GM21717 (cell line): Measurements from ENCODE around the gene RNH1.

Experiments
- ATAC-seq: cut with Tn5 transposase; IDR thresholded peaks from one replicate; pipeline ENCODE4 v1.9.1; 2021; ENCODE audit warnings: mild to moderate bottlenecking, moderate library complexity; ENCODE audit not compliant: unreplicated experiment

Gene RNH1

DNA sequence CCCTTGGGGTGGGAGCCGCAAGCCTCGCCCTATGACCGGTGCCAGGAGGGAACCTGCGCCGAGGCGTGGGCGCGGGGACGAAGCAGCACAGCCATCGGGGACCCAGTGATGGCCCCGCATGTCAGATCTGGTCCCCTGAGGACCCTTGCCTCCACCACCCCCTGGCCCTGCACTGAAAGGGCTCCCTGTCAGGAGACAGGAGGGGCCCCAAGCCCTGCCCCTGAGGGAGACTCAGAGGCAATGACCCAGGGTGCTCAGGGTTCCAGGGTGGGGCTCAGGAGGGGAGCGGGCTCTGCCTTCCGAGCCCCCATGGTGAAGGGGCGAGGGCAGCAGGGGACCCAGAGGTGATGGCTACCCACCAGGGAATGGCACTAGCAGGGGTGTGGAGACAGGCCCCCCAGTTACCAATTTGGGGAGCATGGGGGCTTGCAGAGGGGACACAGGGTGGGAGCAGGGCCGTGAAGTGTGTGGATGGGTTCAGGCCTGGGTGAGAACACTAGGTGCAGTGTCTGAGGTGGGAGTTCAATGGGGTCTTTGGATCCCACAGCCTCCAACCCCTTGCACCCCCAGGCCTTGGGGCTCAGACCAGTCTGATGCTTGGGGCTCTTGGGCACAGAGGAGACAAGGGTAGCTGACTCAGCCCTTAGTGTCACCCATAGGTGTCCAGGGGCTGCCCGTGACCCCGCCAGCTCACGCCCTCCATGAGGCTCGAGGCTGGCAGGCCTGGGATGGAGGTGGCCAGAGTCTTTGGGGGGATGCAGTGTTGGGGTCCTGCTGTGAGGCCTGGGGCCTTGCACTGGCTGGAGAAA lies 30.8 kb upstream of the RNH1 start:
- ATAC-seq: no peak

DNA sequence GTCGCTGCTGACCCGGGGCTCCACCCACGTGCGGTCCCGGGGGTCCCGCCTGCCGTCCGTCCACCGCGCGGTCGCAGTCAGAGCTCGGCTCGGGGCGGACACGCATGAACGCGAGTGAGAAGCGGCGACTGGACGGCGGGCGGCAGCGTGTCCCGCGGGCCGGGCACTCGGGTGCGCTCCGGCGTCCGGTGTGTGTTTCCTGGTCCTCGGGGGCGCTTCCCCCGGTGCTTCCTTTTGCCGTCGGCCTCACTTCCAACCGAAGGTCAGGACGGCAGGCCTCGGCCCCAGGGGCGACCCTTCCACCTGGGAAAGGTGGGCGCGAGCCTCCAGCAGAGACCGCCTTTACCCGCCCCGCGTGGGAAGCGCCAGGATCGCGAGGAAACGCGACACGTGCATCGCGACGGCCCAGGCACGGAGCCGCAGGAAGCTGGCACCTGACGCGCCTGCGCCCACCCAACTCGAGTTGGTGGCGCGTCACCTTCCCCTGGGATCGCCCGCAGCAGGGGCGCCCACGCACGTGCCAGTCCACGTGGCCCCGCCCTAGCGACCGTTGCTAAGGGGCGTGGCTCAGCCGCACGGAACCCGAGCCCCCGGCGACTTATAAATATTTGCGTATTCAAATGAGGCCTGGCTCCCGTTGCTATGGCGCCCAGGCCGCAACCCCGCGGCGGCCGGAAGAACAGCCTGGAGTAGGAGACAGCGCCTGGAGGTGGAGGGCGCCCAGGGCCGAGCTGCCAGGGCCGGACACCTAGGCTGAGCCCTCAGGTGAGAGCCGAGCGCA lies 30.0 kb upstream of the RNH1 start, which contains the start of gene LRRC56:
Gene LRRC56 (plus strand): TSS at position 687 of the 781 bp plus-strand sequence. CDS start 3,158 bp downstream, outside the sequence.
- peak; percentile 44 for ATAC-seq

DNA sequence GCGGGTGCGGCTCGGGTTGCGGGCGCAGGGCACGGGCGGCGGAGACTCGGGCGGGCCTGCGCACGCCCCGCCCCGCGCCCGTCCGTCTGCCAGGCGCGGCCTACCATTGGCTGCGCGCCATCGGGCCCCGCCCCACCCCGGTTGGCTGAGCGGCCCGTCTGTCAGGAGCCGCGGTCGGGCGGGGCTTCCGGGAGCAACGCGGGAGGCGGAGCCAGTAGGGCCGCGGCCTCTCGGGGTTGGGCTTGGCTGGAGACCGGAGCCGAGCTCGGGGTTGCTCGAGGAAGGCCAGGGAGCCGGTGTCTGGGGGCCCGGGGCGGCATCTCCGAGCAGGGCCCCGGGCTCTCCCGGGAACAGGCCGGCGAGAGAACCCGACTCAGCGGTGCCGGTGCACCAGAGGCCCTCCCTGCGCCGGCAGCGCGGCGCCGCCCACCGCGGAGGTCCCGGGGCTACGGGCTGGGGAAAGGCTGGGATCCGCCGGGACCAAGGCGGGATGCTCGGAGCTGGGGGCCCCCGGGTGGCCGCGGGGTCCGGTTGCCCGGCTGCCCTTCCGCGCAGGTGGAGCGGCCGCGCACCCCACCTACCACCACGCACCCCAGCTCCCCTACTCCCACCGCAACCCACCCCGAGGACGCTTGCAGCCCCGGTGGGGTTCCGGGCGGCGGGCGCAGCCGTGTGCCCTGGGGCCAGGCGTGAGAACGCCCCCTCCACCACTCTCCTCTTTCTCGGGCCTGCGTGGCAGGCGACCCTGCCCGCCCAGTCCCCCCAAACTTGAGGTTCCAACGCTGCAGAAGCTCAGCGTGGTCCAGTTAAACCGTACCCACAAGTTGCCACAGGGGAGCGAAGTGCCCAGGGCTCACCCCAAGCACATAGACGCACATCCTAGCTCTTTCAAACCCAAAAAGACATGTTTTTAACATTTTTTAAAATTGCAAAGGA lies 28.7 kb upstream of the RNH1 start, which contains the start of gene HRAS:
Gene HRAS (minus strand): TSS at position 58 of the 936 bp plus-strand sequence.
- ATAC-seq: peak; percentile 61

DNA sequence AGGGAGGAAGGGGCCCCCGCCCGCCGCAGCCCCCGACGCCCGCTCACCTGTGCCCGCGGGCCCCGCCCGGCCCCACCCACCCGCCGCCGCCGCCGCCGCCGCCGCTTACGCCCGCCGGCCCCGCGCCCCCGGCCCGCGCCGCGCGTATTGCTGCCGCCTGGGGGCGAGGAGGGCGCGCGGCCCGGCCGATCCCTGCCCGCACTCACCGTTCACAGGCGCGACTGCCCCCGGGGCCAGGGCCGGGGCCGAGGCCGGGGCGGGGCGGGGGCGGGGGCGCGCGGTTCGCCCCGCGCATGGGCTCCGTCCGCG lies 28.1 kb upstream of the RNH1 start:
- ATAC-seq: peak; percentile 4

DNA sequence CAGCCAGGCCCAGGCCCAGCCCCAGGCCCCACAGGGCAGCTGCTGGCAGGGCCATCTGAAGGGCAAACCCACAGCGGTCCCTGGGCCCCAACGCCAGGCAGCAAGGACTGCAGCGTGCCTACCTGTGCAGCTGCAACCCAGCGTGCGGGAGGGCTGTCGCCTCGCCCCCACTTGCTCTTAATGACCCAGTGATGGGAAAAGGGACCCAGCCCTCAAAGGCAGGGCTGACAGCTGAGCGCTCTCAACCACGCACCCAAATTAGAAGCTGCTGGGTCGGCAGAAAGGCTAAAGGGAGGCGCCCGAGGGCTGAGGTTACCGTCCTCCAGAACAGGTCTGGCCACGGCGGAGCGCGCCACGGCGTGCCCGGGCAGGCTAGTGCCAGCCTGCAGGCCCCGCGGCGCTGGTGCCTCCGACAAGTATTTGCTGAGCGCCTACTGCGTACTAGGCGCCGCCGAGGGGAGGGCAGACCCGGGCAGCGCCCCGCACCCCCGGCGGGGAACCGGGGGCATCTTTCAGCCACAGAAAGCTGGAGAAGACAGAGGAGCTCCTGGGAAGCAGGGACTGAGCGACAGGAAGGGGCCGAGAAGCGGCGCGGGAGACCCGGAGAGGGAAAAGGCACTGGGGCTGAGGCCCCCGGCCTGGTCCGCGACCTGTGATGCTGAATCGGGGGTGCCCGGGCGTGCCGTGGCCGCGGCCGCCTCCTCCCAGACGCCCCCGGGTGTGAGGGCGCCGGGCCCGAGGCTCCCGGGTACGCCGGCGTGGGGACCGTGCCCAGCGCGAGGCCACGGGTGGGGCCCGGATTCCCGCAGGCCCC lies 27.6 kb upstream of the RNH1 start:
- no peak for ATAC-seq

DNA sequence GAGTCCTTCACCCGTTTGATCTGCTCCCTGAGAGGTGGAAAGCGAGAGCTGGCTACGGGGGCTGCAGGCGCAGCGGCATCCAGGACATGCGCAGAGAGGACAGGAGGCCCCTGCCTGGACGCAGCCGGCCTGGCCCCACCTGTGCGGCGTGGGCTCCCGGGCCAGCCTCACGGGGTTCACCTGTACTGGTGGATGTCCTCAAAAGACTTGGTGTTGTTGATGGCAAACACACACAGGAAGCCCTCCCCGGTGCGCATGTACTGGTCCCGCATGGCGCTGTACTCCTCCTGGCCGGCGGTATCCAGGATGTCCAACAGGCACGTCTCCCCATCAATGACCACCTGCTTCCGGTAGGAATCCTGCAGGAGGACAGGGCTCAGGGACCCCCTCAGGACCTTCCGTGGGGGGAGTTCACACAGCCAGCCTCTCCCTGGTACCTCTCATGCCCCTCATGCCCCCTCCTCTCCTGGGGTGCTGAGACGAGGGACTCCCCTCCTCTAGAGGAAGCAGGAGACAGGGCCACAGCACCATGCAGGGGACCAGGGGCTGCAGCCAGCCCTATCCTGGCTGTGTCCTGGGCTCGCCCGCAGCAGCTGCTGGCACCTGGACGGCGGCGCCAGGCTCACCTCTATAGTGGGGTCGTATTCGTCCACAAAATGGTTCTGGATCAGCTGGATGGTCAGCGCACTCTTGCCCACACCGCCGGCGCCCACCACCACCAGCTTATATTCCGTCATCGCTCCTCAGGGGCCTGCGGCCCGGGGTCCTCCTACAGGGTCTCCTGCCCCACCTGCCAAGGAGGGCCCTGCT lies 26.7 kb upstream of the RNH1 start:
- ATAC-seq: no peak

DNA sequence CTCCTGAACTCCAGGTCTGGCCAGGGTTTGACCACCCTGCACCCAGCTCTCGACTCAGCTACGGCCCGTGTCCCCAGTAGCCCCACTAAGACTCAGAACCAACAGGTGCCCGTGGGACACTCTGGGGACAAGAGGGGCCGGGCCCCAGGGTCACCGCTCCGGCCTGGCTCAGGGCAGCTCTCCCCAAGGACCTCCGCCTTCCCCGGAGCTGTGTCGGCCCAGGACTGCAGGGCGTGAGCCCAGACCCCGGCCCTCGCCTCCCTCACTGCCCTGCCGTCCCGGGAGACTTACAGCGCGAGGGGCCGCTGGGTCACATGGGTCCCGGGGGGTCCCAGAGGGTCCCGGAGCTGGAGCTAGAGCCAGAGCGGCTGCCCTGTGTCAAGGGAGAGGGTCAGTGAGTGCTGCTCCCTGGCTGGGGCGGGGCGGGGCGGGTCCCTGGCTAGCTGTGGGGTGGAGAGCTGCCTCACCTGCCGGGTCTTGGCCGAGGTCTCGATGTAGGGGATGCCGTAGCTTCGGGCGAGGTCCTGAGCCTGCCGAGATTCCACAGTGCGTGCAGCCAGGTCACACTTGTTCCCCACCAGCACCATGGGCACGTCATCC lies 26.0 kb upstream of the RNH1 start:
- ATAC-seq: no peak

DNA sequence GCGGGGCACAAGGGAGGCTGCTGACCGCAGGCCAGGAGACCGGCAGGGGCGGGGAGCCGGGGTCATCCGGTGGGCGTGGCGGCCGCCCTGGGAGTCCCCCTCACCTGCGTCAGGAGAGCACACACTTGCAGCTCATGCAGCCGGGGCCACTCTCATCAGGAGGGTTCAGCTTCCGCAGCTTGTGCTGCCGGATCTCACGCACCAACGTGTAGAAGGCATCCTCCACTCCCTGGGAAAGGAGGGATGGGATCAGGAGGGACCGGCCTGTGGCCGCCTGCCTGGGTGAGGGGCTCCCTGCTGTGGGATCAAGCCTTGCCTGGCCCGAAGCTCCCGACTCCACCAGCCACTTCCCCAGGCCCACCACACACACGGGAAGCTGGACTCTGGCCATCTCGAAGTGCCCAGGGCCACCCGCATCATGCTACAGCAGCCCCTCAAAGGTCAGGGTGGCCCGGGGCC lies 25.5 kb upstream of the RNH1 start:
- ATAC-seq: no peak

DNA sequence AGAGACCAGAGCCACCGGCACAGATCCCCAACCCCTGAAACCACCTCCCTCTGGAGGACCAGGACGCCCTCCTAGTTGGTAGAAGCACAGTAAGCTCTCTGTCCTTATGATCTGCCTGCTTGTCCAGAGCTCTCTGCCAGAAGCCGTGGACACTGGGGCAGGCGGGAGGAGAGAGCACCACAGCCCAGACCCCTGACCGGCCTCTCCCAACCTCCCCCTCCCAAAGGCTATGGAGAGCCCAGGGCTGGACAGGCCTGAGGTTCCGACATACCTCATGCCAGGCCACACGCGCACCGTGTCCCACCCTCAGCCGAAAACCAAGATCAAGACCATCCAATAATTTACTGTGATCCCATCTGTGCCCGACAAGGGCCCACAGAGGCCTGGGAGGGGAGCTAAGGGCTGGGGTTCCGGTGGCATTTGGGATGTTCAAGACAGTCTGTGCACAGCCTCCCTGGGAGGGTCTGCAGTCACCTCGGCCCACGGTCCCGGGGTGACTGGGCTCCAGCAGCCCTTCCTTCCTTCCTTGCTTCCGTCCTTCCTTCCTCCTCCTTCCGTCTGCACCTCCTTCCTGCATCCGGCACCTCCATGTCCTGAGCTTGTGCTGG lies 25.0 kb upstream of the RNH1 start:
- ATAC-seq: no peak

DNA sequence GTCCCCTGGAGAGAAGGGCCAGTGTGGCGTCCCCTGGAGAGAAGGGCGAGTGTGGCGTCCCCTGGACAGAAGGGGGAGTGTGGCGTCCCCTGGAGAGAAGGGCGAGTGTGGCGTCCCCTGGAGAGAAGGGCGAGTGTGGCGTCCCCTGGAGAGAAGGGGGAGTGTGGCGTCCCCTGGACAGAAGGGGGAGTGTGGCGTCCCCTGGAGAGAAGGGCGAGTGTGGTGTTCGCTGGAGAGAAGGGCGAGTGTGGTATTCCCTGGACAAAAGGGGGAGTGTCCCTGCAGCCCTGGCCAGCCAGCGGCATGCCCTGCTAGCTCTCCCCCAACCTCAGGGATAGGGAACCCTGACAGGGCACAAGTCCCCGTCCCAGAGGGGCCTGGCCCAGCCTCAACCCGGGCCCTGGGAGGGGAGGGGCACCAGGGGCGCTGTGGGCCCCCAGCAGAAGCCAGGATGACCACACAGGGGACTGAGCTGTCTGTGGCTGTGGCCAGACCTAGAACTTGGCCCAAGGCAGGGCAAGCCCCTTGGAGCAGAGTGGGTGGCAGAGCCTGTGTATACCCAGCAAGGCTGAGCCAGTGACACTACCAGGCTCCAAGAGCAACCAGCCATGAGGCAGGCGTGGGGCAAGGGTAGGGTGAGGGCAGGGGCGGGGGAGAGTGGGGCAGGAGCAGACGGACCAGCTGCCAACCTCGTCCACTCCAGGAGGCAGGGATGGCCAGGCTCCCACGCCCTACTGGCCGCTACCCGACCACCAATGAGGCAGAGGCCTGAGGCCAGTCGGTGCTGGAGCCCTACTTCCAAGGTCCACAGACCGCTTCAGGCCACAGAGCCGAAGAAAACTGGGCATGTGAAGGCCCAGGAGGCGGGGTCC lies 24.2 kb upstream of the RNH1 start:
- no peak for ATAC-seq

DNA sequence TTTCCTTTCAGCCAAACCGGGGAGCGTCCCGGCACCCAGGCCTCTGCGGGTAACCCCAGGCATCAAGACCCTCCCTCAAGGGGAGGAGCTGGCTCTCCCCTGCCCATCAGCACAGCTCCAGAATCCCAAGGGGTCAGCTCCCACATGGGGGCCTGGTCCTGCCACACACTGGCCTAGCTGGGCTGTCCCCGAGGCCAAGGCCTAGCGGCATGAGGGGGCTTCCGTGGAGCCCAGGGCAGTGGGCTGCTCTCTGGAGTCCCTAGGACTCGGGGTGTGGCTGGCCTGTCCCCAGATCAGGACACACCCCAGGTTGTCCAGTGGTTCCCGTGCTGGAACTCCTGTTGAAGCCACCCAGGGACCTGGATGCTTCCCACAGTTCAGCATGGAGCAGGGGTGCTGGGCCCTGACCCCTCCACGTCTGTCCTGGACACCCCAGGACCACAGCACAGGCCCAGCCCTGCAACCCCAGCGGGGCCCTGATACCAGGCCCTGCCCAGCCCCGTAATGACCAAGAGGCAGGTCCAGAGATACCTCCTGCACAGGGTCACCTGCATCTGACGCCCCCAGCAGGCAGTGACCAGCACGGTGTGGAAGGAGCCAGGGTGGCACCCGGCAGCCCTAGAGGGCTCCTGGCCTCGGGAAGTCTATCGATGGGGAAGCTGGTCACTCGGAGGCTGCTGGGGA lies 22.8 kb upstream of the RNH1 start:
- no peak for ATAC-seq

DNA sequence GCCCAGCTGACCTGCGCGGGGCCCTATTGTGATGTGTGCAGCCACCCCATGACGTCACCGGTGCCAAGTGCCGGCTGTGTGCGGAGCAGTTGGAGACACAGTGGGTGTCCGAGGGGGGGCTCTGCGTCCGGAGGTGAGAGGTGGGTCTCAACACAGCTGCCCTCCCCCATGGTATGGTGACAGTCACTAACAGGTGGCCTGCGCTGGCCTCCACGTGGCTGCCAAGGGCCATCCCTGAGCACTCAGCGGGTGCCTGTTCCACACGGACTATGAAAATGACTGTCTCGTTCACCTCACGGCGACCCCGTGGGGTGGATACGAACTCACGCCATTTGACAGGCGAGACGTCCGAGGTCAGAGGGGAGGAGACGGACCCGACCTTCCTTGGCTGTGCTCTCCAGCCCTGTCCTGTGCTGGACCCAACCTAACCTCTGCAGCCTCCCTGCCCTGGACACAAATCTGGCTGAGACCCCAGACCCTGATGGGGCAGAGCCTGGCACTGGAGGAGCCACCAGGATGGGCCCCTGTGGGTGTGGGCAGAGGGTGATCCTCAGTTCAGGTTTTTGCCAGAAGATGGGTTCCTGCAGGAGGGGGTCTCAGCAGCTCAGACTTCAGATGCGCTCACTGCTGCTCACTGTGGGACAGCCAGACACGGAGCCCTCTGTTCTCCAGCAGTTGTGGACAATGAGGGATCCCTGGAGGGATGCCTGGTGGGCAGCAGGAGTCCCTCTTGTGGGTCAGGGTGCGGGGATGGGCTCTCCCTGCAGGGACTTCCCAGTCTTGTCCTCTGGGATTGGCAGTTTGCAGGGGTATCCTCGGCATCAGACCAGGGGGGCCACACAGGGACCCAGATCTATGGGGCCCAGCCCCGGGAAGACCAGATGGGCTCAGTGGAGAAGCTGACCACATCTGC lies 22.0 kb upstream of the RNH1 start:
- ATAC-seq: no peak

DNA sequence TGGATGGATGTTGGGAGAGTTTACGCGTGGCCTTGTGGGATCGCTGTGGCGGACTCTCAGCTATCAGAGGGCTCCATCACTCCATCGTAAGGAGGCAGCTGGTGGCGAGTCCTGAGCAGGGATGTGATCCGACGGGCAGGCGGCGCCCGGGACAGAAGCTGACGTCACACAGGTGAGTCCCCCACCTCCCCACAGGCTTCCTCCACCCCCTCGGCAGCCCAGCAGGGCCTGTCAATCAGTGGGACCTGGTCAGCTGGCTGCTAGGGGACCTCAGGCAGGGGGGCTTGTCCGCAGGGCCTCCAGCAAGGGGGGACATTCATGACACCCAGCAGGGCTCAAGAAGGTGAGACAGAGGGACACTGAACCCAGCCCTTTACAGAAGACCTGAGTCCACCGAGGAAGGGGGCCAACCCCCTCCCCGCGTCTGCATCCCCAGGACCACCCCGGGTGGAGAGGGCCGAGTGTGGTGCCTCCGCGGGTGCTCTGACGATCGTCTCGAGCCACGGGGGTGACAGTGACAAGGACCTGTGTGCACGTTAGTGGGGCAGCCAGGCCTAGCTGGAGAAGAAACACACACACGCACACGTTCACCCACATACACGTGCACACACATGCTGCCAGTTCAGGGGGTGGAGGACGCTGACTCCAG lies 21.2 kb upstream of the RNH1 start:
- no peak for ATAC-seq

DNA sequence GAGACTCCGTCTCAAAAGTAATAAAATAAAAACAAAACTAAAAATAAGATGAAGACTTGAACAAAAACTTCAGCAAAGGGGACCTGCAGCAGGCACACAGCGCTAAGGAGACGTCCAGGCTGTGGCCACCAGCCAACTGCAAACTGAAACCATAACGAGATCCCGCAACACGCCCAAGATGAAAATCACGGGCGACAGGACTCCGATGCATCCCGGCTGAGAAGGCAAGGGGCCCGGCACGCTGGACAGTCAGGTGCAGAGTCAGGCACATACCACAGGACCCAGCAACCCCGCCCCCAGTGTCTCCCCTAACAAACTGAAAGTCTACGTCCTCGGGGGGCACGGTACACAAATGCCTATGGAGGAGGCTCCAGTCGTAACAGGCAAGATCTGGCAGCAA lies 19.1 kb upstream of the RNH1 start:
- ATAC-seq: no peak

DNA sequence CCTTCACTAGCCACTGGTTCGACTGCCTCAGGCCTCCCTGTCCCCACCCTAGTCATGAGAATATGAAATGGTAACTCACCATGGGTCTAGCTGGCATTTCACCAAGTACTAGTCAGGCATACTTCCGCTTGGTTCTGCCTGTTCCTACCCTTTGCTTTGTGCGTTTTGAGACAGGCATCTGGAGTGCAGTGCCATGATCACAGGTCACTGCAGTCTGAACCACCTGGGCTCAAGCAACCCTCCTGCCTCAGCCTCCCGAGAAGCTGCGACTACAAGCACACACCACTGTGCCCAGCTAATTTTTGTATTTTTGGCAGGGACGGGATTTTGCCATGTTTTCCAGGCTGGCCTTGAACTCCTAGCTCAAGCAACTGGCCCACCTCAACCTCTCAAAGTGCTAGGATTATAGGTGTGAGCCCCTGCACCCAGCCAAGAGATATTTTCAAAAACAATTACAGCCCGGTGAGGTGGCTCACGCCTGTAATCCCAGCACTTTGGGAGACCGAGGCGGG lies 14.2 kb upstream of the RNH1 start:
- no peak for ATAC-seq
